GM19397 (cell line): Measurements from ENCODE around the gene TMEM205.
A peak's percentile ranks its signal among the peaks of the same experiment; 100 is the strongest.
"Not testable (repeated sequence)": the region's sequence is repeated elsewhere in the genome, so short reads cannot be mapped to it uniquely, and the experiment has no call there.

ENCODE experiments used
- ATAC-seq: cut with Tn5 transposase; IDR thresholded peaks from one replicate; pipeline ENCODE4 v1.9.1; 2021; ENCODE audit warnings: mild to moderate bottlenecking, moderate library complexity; ENCODE audit not compliant: unreplicated experiment

Gene TMEM205

DNA sequence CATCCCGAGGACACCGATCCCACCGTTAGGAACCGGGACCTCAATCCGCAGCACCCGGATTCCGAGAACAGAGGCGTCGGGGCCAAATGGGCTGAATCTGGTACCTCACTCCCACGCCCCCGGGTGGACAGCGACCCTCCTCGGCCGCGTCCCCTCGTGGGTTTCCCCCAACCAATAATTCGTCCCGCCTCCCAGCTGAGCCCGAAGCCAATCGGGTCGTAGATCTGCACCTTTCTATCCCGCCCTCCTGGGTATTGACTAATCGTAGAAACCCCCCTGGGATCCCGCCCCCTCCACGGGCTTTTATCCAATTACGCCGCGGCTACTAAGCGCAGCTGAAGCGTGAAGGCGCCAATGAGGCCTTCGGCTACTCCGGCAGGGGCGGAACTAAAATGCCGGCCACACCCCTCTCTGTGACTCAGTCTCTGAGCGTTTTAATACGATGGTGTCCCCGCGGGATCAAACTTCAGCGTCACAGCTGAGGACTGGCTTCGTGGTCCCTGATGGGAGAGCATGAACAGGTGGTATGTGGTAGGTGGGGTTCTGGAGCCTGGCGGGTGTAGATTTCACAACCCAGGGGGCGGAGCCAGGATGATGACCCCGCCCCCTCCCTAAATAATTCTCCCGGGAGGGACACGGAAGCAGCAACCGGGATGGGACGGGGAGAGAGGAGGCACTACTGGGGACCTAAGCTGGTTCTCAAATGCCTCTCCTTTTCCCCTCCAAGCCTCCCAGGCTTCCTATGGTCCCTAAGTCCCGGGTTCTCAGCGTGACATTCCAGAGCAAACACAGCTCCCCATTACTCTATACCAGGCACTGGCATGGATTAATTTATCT, at the start of gene TMEM205, which contains the start of gene CCDC159:
TMEM205 (minus strand) TSS at position 165 of the 837 bp plus-strand sequence. CDS start 649 bp downstream, outside the sequence.
CCDC159 (plus strand) TSS at position 416 of the 837 bp plus-strand sequence; CDS start at position 504, 88 bp downstream.
- peak; percentile 89 for ATAC-seq

DNA sequence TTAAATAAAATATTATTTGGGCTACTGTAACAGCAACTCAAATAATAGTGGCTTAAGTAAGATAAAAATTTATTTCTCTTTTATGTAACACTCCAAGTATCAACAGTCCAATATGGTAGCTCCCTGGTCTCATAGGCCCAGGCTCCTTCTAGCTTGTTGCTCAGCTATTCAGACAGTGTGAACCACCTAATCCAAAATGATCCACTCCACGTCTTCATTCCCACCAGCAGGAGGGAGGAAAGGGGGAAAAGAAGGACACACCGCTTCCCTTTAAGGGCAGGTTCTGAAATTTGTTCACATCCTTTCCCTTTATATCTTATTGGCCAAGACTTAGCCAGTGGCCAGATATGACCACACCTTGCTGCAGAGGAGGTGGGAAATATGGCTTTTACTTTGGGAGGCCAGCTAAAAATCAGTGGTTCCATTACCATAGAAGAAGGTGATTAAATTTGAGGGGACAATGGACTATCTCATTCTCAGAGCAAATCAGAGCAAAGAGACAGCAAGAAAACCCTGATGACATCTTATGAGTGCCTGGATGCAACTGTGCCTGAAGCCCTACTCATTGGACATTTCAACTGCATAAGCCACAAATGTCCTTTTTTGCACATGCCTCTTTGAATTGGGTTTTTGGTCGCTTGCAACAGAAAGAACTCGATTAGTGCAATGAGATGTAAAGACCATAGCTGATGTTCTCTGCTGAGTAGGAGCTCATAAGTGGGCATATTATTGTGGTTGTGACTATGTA, 45.0 kb upstream of the TMEM205 start:
- ATAC-seq, result no peak

DNA sequence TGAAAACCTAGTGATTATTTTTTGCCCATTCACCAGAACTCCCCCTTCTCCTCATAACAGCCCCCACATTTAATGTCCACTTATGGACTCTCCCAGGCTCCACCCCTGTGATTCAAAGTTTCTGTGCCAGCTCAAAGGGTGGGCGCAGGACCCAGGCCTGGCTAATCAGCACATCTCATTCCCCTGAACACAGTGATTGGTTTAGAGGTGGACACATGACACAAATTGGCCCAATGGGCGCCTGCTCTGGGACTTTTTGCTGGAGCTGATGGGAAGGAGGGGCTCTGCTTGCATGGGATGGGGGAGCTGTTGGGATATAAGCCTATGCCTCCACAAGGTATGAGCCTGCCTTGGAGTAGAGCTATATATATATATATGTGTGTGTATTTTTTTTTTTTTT, 44.3 kb upstream of the TMEM205 start:
- no peak for ATAC-seq

DNA sequence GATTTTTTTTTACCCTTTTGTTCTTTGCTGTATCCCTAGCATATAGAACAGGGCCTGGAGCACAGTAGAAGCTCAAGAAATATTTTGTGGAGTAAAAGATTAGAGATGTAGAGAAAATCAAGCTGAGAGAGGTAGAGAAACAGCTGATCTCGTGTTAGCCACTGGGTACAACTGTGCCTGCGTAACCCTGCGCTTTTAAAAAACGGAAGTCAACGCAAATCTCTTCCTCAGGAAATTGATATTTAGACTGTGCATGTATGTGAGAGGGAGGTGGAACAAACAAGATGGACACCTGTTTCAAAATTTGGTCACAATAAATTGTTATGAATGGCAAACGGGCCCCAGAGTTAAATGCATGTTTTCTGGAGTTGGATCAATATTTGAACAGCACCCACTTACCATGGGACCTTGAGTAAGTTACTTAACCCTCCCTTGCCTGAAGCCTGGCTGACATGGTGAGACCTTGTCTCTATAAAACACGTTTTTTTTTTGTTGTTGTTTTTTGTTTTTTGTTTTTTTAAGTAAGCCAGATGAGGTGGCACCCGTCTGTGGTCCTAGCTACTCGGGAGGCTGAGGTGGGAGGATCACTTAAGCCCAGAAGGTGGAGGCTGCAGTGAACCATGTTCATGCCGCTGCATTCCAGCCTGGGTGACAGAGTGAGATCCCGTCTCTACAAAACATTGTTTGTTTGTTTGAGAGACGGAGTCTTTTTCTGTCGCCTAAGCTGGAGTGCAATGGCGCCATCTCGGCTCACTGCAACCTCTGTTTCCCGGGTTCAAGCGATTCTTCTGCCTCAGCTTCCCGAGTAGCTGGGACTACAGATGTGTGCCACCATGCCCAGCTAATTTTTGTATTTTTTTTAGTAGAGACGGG, 41.3 kb upstream of the TMEM205 start:
- no peak for ATAC-seq

DNA sequence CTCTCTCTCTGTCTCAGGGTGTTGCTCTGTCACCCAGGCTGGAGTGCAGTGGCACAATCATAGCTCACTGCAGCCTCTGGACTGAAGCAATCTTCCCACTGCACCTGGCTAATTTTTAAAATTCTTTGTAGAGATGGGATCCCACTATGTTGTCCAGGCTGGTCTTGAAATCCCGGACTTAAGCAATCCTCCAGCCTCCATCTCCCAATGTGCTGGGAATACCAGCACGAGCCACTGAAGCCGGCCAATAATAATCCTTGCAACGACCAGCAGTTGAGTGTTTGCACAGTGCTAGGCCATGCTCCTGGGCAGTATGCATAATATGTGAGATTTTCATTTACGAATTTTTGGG, 38.7 kb upstream of the TMEM205 start:
- ATAC-seq, result no peak

DNA sequence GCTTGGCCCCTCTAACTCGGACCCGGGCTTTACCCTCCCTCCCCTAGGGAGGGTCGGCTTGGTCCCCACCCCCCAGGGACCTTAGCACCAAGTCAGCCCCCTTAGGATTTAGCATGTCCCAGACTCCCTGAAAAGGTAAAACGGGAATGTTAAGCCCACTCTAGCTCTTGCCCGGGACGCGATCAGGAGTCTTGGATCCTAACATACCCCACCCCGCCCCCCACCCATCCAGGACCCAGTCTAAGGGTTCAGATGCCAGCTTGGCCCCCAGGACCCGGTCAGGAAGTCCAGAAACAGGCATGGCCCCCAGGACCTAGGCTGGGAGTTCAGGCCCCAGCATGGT, 37.6 kb upstream of the TMEM205 start:
- no peak for ATAC-seq

DNA sequence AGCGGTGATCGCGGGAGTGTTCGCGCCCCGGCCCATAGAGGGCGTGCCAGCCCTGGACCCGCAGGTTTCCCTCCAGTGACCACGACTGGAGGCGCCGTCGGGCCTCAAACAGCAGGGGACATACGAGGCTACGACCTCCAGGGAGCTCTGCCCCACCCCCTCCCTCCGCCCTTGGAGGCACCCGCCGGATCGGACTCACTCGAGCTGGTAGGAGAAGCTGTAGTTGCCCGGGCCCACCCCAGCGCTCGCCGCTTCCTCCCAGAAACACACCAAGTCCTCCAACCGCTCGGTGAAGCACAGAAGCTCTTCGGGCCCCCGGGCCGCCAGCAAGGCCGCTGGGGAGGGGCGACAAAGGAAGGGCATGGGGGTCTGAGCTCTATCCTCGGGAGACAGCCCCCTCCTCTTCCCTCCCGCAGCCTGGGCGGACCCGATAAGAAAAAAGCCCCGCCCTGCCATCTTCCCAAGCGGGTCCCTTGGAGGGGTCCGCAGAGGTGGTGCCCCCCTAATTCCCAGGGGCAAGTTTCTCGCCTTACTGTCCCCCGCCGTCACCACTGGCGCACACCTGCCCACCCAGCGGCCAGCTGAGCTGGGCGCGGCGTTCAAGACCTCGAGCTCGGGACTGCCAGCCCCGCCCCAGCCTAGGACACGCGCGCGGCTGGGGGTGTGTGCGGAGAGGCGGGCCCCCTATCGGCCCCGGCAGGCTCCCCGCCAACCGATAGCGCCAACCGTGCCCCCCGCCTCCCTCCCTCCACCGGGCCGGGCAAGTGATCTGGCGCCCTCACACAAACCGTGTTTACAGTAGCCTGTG, 37.0 kb upstream of the TMEM205 start:
- ATAC-seq, result no peak

DNA sequence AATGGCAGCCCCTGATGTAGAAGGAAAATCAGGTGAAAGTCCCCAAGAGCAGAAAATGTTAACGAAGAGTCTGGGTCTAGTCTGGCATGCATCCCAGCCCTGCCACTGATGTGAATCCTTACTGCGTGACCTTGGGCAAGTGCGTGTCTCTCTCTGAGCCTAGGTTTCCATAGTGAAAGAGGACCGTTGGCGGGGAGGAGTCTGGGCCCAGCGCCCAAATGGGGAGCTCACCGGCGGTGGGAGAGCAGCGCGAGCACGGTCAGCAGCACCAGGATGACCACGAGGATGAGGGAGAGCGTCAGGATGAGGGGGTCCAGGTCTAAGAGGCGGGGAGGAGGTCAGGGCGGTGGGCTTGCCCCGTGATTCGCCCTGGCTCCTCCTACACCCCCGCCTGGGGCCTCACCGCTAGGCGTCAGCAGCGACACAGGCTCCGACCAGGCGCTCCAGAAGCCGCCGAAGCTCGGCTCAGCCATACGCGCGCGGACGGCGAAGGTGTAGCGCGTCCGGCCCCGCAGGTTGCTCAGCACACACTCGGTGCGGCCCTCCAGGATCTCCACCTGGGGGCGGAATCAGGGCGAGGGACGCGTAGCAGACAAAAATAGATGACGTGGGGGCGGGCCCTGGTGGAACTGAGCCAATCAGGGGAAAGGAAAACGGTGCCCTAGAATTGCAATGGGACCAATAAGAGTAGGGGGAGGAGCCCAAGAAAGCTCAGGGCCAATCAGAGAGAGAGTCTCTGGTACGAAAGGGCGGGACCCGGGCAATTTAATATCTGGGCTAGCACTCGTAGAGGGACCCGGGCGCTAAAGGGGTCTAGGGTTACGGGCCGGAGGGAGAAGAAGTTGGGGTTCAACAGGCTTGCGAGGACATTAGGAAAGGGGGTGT, 34.8 kb upstream of the TMEM205 start:
- ATAC-seq, result peak; percentile 82

DNA sequence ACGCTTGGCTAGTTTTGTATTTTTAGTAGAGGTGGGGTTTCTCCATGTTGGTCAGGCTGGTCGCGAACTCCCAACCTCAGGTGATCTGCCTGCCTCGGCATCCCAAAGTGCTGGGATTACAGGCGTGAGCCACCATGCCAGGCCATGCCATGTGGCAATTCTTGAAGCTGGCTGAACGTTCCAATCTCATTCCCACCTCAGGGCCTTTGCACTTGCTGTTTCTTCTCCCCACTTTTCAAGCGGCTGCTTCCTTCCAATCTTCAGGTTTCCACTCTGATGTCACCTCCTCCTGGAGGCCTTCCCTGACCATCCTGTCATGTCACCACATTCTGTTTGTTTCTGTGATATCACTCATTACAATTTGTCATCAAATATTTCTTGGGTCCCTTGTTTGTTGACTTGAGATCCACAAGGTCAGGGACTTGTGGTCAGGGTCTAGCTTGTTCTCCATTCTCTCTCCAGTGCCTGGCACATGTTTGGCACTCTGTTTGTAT, 33.8 kb upstream of the TMEM205 start:
- no peak for ATAC-seq

DNA sequence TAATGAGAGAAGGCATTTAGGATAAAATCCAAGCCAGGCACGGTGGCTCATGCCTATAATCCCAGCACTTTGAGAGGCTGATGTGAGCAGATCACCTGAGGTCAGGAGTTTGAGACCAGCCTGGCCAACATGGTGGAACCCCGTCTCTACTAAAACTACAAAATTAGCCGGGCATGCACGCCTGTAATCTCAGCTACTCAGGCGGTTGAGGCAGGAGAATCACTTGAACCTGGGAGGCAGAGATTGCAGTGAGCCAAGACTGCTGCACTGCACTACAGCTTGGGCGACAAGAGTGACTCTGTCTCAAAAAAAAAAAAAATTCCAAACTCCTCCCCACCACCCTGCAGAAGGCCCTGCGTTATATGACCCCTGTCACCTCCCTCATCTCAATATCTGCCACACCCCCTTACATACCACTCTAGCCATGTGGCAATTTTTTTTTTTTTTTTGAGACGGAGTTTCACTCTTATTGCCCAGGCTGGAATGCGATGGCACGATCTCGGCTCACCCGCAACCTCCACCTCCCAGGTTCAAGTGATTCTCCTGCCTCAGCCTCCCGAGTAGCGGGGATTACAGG, 33.3 kb upstream of the TMEM205 start:
- not testable (repeated sequence) for ATAC-seq

DNA sequence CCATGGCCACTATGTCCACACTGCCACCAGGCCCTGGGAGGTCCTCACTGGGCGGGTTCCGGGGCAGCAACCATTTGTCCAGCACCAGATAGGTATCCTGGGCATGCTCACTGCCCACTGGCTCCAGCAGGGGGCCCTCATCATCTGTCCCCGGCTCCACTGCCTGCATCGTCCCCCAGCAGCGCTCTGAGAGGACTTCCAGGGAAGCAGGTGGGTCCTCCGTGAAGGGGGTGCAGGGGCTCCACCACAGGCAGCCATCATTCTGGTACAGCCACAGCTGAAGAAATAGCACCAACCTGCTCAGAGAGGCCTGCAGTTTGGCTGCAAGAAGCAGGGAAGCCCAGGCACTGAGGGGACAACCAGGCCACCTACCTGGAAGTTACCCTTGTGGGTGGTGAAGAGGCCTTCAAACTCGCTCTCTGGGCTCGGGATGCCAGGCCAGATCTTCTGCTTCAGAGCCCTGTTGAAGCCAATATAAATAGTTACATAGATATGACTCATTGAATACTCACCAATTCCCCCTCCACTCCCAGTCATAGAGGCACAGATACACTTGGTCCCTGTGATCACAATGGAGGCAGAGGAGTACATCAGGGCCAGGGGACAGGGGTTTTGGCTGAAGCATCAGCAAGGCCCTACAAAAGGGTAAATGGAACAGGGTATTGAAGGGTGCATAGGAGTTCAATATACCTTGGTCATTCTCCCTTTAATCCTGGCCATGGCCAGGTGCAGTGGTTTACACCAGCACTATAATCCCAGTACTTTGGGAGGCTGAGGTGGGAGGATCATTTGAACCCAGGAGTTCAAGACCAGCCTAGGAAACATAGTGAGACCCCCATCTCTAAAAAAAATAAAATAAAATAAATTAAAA, 32.5 kb upstream of the TMEM205 start:
- ATAC-seq, result no peak

DNA sequence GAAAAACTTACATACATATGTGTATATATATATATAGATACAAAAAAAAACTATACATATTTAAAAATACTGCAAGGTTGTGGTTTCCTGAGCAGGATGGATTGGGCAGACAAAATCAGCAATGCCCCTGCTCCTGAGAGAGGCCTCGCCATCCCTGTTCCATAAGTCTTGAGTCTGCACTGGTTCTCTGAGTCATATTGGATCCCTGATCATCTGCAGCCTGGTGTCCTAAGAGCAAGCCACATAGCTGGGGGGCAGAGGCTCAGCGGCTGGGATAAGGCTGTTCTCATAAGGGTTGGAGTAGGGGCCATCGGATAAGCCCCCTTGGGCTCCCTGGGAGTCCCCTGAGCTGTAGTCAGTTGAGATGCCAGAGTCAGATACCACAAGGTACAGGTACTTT, 31.7 kb upstream of the TMEM205 start:
- no peak for ATAC-seq

DNA sequence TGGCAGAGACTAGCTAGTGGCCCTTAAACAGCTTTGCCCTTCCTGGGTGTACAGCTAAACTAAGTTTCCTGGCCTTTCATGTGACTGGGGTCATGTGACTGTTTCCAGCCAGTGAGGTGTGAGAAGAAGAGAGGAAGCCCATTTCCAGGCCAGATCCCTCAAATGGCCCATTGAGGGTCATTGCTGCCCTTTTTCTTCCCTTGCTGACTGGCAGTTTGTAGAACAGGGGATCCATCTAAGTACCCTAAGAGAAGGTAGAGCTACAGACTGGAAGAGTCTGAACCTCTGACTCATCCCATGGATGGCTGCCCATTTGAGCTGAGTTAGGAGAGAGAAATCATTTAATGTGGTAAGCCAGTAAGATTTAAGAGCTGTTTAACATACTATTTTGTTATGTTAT, 31.2 kb upstream of the TMEM205 start:
- ATAC-seq, result no peak

DNA sequence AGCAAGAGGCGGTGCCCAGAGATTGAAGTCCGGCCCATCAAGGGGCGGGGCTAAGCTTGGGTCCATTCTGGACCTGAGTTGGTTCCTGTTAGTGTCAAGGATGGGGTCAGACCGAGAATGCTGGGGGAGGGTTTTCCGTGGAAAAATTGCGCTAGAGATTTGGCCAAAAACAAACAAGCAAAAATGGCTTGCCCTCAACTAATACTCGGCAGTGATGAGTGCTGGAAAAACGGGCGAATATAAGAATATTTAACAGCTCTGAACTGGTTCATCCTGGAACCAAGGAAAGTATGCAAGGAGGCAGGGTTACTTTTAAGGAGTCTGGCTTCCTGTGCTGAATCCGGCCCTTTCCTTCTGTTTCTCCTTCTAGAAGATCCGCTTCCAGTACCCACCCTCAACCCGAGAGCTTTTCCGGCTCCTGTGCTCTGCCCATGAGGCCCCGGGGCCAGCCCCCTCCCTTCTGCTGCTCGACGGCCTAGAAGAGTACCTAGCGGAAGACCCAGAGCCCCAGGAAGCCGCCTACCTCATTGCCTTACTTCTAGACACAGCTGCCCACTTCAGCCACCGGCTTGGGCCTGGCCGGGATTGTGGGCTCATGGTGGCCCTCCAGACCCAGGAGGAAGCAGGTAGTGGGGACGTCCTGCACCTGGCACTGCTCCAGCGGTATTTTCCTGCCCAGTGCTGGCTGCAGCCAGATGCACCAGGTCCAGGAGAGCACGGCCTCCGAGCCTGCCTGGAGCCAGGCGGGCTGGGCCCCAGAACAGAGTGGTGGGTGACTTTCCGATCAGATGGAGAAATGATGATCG, 29.3 kb upstream of the TMEM205 start:
- no peak for ATAC-seq

DNA sequence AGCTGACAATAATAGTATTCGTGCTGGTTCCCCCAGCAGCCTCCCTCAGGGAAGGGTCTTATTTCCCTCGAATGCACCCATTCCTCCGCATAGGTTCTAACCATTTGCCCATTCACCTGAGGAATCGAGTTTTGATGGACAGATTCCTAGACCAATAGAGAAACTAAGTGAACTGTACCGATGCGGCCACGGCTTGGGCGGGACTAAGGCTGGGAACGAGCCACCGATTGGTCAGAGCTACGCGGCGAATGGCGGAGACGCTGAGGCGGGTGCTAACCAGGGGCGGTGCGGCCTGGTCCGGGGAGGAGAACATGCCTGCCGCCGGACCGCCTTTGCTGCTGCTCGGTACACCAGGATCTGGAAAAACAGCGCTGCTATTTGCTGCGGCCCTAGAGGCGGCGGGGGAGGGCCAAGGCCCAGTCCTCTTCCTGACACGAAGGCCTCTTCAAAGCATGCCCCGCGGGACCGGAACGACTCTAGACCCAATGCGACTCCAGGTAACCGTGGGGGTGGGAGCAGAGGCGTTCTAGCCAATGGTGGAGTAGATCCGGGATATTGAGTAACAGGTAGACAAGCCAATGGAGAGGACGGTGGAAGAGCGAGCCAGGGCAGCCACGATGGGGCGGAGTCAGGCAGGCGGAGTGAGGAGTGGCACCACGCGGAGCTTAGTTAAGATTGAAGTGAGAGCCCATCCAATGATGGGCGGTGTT, 28.5 kb upstream of the TMEM205 start, which contains the start of gene SWSAP1:
SWSAP1 (plus strand) TSS at position 234 of the 710 bp plus-strand sequence; CDS start at position 249, 15 bp downstream.
- ATAC-seq, result peak; percentile 90

DNA sequence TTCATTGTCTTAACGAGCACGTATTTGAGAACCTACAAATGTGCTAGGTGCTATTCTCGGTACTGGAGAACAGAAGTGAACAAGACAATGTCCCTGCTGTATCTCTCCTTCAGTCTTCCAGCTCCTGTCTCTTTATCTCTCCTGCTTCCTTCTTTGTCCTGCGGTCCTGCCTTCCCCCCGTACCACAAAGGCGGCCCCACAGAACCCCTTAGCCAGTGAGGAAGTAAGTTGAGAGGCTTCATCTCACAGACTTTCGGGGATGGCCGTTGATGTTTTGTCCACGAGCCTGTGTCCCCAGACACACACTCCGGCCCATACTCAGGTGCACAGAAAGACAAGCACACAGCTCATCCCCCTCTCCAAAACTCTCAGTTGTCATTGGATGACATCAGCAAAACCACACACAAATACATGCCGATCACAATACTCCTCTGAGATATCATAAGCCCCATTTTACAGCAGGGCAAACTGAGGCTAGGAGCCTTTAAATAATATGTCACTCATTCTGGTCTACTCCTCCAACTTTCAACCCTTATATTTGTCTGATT, 27.9 kb upstream of the TMEM205 start:
- no peak for ATAC-seq
